IMR-90 (cell line): ENCODE results near the gene CALHM1. TPM values are rescaled to one million over a fixed set of nuclear protein-coding genes. Genes with fewer than 3 reads are reported as not detected.
A peak's percentile ranks its signal among the peaks of the same experiment; 100 is the strongest.

ENCODE experiments used
- ATAC-seq: fragments of 200-7000 bp; cut with Tn5 transposase; 2 replicates; pipeline ENCODE4 v1.9.1; 2020; ENCODE audit warnings: low read depth, mild to moderate bottlenecking, moderate library complexity
- BruUV-seq: library from RNA; stranded (reverse); fragments of 400-500 nt; replicated peaks from 2 replicates; lab custom pipeline; 2021; lab: Mats Ljungman, UMichigan
- CTCF ChIA-PET: fragments of 300-600 bp; formaldehyde crosslinking; extraction: SDS; loops from one replicate; lab custom pipeline; 2021; ENCODE audit warnings: antibody characterized with exemption; lab: Yijun Ruan, JAX
- POLR2A ChIA-PET: fragments of 300-600 bp; sonication (Branson Sonifier 250); formaldehyde crosslinking; loops from one replicate; lab custom pipeline; 2022; ENCODE audit warnings: antibody characterized with exemption; ENCODE audit not compliant: unreplicated experiment; lab: Charles Lee
- DNase-seq: peaks from one replicate; pipeline ENCODE4 v3.0.0; 2013
- H2AFZ ChIP-seq: replicated peaks from 2 replicates; pipeline ENCODE3; 2013; ENCODE audit warnings: low read length, mild to moderate bottlenecking; ENCODE audit not compliant: poor library complexity
- H2AK5ac ChIP-seq: 2 replicates; pipeline ENCODE4 v1.6.1; 2013; ENCODE audit warnings: low read depth, low read length, inconsistent platforms
- H2AK9ac ChIP-seq: replicated peaks from 2 replicates; pipeline ENCODE3; 2013; ENCODE audit warnings: mild to moderate bottlenecking, low read depth, low read length, moderate library complexity; ENCODE audit not compliant: poor library complexity
- H2BK120ac ChIP-seq: 2 replicates; pipeline ENCODE4 v1.6.1; 2013; ENCODE audit warnings: low read depth, low read length, inconsistent platforms
- H2BK15ac ChIP-seq: 3 replicates; pipeline ENCODE4 v1.6.1; 2013; ENCODE audit warnings: low read depth, low read length, inconsistent platforms
- H2BK20ac ChIP-seq: 2 replicates; pipeline ENCODE4 v1.6.1; 2013; ENCODE audit warnings: low read depth, mild to moderate bottlenecking, inconsistent platforms, low read length, moderate library complexity
- H2BK5ac ChIP-seq: 2 replicates; pipeline ENCODE4 v1.6.1; 2013; ENCODE audit warnings: mild to moderate bottlenecking, low read depth, low read length, inconsistent platforms; ENCODE audit not compliant: poor library complexity, severe bottlenecking
- H3K14ac ChIP-seq: replicated peaks from 2 replicates; pipeline ENCODE4 v1.6.1; 2013; ENCODE audit warnings: low read depth, low read length, inconsistent platforms
- H3K18ac ChIP-seq: 2 replicates; pipeline ENCODE4 v1.6.1; 2013; ENCODE audit warnings: low read depth, low read length, control low read depth
- H3K23ac ChIP-seq: 2 replicates; pipeline ENCODE4 v1.6.1; 2013; ENCODE audit warnings: low read depth, low read length, inconsistent platforms
- H3K27ac ChIP-seq: 2 replicates; pipeline ENCODE4 v1.5.1; 2013; ENCODE audit warnings: mild to moderate bottlenecking, control low read depth, low read length; ENCODE audit not compliant: insufficient read depth
- H3K27me3 ChIP-seq: 2 replicates; pipeline ENCODE4 v1.6.1; 2013; ENCODE audit warnings: low read length; ENCODE audit not compliant: control insufficient read depth, insufficient read depth
- H3K36me3 ChIP-seq: 2 replicates; pipeline ENCODE4 v1.6.1; 2013; ENCODE audit warnings: low read length, mixed read lengths; ENCODE audit not compliant: control insufficient read depth, insufficient read depth
- H3K4ac ChIP-seq: 2 replicates; pipeline ENCODE4 v1.6.1; 2013; ENCODE audit warnings: low read depth, low read length, inconsistent platforms
- H3K4me1 ChIP-seq: 2 replicates; pipeline ENCODE4 v1.6.1; 2013; ENCODE audit warnings: low read length, mixed read lengths; ENCODE audit not compliant: control insufficient read depth, insufficient read depth
- H3K4me2 ChIP-seq: 2 replicates; pipeline ENCODE4 v1.6.1; 2013; ENCODE audit warnings: low read depth, mild to moderate bottlenecking, control low read depth, low read length, moderate library complexity
- H3K4me3 ChIP-seq: 2 replicates; pipeline ENCODE4 v1.5.1; 2013; ENCODE audit warnings: low read depth, mild to moderate bottlenecking, control low read depth, low read length, moderate library complexity; ENCODE audit not compliant: insufficient read depth
- H3K56ac ChIP-seq: 2 replicates; pipeline ENCODE4 v1.6.1; 2013; ENCODE audit warnings: low read length, inconsistent platforms; ENCODE audit not compliant: insufficient read depth; ENCODE audit errors: extremely low read depth
- H3K79me1 ChIP-seq, 2 experiments: 2 replicates each; pipeline ENCODE4 v1.6.1; 2013; ENCODE audit warnings: low read length in 2 of 2, inconsistent platforms in 1 of 2, low read depth in 1 of 2
- H3K9ac ChIP-seq: 2 replicates; pipeline ENCODE4 v1.6.1; 2013; ENCODE audit warnings: low read depth, low read length, control low read depth
- H3K9me1 ChIP-seq: 2 replicates; pipeline ENCODE4 v1.6.1; 2013; ENCODE audit warnings: low read length, inconsistent platforms; ENCODE audit not compliant: insufficient read depth
- H3K9me3 ChIP-seq: 2 replicates; pipeline ENCODE4 v1.6.1; 2013; ENCODE audit warnings: low read length; ENCODE audit not compliant: control insufficient read depth, insufficient read depth
- H4K20me1 ChIP-seq: 2 replicates; pipeline ENCODE4 v1.6.1; 2013; ENCODE audit warnings: low read length, inconsistent platforms; ENCODE audit not compliant: insufficient read depth
- H4K5ac ChIP-seq: 2 replicates; pipeline ENCODE4 v1.6.1; 2013; ENCODE audit warnings: mild to moderate bottlenecking, low read depth, low read length, control low read depth
- H4K8ac ChIP-seq, 2 experiments: 2 replicates each; pipeline ENCODE4 v1.6.1; 2013; ENCODE audit warnings: low read depth in 2 of 2, low read length in 2 of 2, control low read depth in 1 of 2, inconsistent platforms in 1 of 2
- H4K91ac ChIP-seq: 2 replicates; pipeline ENCODE4 v1.6.1; 2013; ENCODE audit warnings: low read depth, low read length, inconsistent platforms; ENCODE audit not compliant: insufficient read depth
- BHLHE40 ChIP-seq: fragments of 150-350 bp; IDR thresholded peaks from 2 replicates; pipeline ENCODE4 v1.6.1; 2016; ENCODE audit warnings: mild to moderate bottlenecking, low read depth, low read length
- CEBPB ChIP-seq: IDR thresholded peaks from 2 replicates; pipeline ENCODE4 v1.6.1; 2012; ENCODE audit warnings: low read depth, low read length, improper control_type of control experiment
- CHD1 ChIP-seq: IDR thresholded peaks from 2 replicates; pipeline ENCODE4 v1.6.1; 2012; ENCODE audit warnings: low read depth, low read length, improper control_type of control experiment
- FOS ChIP-seq: fragments of 150-350 bp; IDR thresholded peaks from 2 replicates; pipeline ENCODE4 v1.6.1; 2016; ENCODE audit warnings: low read depth, low read length
- MAFK ChIP-seq: IDR thresholded peaks from 2 replicates; pipeline ENCODE4 v1.6.1; 2012; ENCODE audit warnings: low read depth, low read length, improper control_type of control experiment
- MAZ ChIP-seq: IDR thresholded peaks from 2 replicates; pipeline ENCODE4 v1.6.1; 2012; ENCODE audit warnings: low read depth, mild to moderate bottlenecking, low read length, improper control_type of control experiment, moderate library complexity, borderline replicate concordance
- MXI1 ChIP-seq: IDR thresholded peaks from 2 replicates; pipeline ENCODE4 v1.6.1; 2012; ENCODE audit warnings: low read depth, mild to moderate bottlenecking, low read length, moderate library complexity, borderline replicate concordance
- NFE2L2 ChIP-seq: fragments of 150-350 bp; IDR thresholded peaks from 2 replicates; pipeline ENCODE4 v1.6.1; 2016; ENCODE audit warnings: low read depth, mild to moderate bottlenecking, low read length
- RCOR1 ChIP-seq: IDR thresholded peaks from 2 replicates; pipeline ENCODE4 v1.6.1; 2012; ENCODE audit warnings: mild to moderate bottlenecking, low read length, improper control_type of control experiment; ENCODE audit not compliant: insufficient replicate concordance
- SMC3 ChIP-seq: fragments of 150-350 bp; IDR thresholded peaks from 2 replicates; pipeline ENCODE4 v1.6.1; 2016; ENCODE audit warnings: low read depth, mild to moderate bottlenecking, antibody characterized with exemption, low read length, moderate library complexity
- WGBS, 2 experiments: methylation state at CpG; one replicate each; pipeline versions ENCODE4 v1.1.5 to v1.1.7; 2013; ENCODE audit warnings: missing lambda C conversion rate in 2 of 2; ENCODE audit not compliant: insufficient read length in 1 of 2; ENCODE audit errors: extremely low coverage in 2 of 2; 5-methylcytosine and 5-hydroxymethylcytosine counted together
- dilution Hi-C: fragments of 300-500 bp; cut with HindIII; formaldehyde crosslinking; loops from one replicate; pipeline ENCODE4 v1.14.3; 2018; ENCODE audit warnings: low sequenced_read_pairs; ENCODE audit not compliant: unreplicated experiment
- in situ Hi-C: fragments of 300-500 bp; cut with MboI; formaldehyde crosslinking; loops from 3 replicates; pipeline ENCODE4 v1.14.3; 2019; ENCODE audit warnings: low sequenced_read_pairs, inconsistent platforms, mixed read lengths
- intact Hi-C: fragments of 100-400 bp; cut with micrococcal nuclease; formaldehyde crosslinking; loops from 2 replicates; pipeline ENCODE4 v1.10.0; 2022
- polyA plus RNA-seq, 3 experiments: library from polyadenylated mRNA; depleted of rRNA; stranded (reverse); fragments of >200 nt; gene quantifications; 2 replicates each; pipeline ENCODE4 v1.2.3, GENCODE V29; 2012; ENCODE audit warnings: low replicate concordance in 1 of 3
- total RNA-seq: library from RNA; depleted of rRNA; stranded (reverse); fragments of >200 nt; gene quantifications from 2 replicates; pipeline ENCODE4 v1.2.3, GENCODE V29; 2012
- TF ChIP-seq, protein P1 (sequence below): fragments of 150-350 bp; IDR thresholded peaks from 2 replicates; pipeline ENCODE4 v1.6.1; 2016; ENCODE audit warnings: low read depth, mild to moderate bottlenecking, low read length, moderate library complexity, borderline replicate concordance
- TF ChIP-seq, protein P2 (sequence below): conservative IDR thresholded peaks from 2 replicates; pipeline ENCODE4 v1.5.1; 2012; ENCODE audit warnings: mild to moderate bottlenecking, low read depth, low read length, improper control_type of control experiment

The CALHM1 gene
- total and polyA plus RNA-seq, 2 of the 4 experiments (the other 2 are of a cell fraction): not detected

DNA sequence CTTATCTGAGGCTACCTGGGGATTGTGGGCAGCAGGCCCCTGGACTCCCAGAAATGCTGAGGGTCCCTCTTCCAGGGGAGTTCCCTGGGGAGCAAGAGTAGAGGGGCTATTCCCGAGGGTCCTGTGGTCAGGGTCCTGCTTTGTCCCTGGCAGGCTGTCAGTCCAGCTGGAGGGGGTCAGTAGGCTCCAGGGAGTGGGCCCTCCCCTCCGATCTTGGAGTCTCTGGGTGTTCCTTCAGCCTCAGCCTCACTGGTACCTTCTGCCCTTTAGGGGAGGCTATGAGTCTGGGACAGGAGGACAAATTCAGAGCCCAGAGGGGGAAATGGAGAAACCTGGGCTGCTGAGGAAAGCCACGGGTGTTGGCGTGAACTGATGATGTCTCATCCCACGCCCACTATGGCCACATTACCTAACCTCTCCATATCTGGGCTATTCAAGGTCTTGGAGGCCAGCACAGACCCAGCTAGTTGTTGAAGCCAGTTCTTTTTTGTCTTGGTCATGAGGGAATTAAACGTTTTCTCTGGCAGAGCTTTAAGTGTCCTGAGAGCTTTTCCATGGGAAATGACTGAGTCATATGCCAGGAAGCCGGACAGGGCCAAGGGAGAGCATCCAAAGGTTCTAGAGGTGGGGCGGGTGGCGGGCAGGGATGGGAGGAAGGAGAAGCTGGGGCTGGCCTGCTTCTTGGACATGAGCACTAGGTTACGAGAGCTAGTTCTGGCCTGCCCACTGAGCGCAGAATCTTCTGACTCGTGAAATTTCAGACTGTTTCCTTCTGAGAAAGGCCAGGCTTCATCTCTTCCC lies 12.7 kb downstream of the CALHM1 start:
- H3K9ac ChIP-seq: no peak overlapping the region

More for the DNA sequence above, 12.7 kb downstream of the CALHM1 start:
- H3K56ac ChIP-seq: no peak overlapping the region
- H3K23ac ChIP-seq: no peak overlapping the region
- no peak overlapping the region for H2BK120ac ChIP-seq
- no peak overlapping the region for H2BK20ac ChIP-seq
- no peak overlapping the region for H2AFZ ChIP-seq
- in situ Hi-C loops: no loop called here
- ChIA-PET POLR2A (no interaction called here), CTCF (interaction anchor here (0.6 kb wide), 1 partner anchor 17 kb away, joined by 3 read pairs; no protein-coding TSS in a partner anchor)
- H4K20me1 ChIP-seq: peaks cover 12% of the 10 kb centered on the region; the same call in 1 of the 2 replicates
- H3K4me2 ChIP-seq: no peak overlapping the region
- intact Hi-C loops: no loop called here
- peaks cover 2% of the 10 kb centered on the region; the same call in 1 of the 2 replicates for H3K9me1 ChIP-seq
- no peak overlapping the region for H3K4ac ChIP-seq
- no peak overlapping the region for H2BK5ac ChIP-seq
- no peaks in the 10 kb centered on the region for H3K27me3 ChIP-seq
- no peak overlapping the region for H4K8ac ChIP-seq
- H2AK9ac ChIP-seq: no peak overlapping the region
- no peaks in the 10 kb centered on the region for H3K9me3 ChIP-seq
- H4K5ac ChIP-seq: no peak overlapping the region
- H3K18ac ChIP-seq: no peak overlapping the region
- no peak overlapping the region for H4K91ac ChIP-seq
- ATAC-seq (no peak), DNase-seq (peak; percentile 52)
- H3K4me3 ChIP-seq: no peak overlapping the region
- whole genome bisulfite sequencing, 2 experiments: 17% methylated on average over 1 of the region's 12 CpGs; no CpG with 5 or more reads in 1 of the 2 experiments
- TF ChIP-seq, protein P1, sequence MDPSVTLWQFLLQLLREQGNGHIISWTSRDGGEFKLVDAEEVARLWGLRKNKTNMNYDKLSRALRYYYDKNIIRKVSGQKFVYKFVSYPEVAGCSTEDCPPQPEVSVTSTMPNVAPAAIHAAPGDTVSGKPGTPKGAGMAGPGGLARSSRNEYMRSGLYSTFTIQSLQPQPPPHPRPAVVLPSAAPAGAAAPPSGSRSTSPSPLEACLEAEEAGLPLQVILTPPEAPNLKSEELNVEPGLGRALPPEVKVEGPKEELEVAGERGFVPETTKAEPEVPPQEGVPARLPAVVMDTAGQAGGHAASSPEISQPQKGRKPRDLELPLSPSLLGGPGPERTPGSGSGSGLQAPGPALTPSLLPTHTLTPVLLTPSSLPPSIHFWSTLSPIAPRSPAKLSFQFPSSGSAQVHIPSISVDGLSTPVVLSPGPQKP: no peak
- TF ChIP-seq FOS (no peak), SMC3 (no peak), CHD1 (no peak), CEBPB (no peak), MAFK (no peak), MXI1 (no peak), RCOR1 (no peak), BHLHE40 (no peak), NFE2L2 (no peak), MAZ (no peak)
- TF ChIP-seq, protein P2, sequence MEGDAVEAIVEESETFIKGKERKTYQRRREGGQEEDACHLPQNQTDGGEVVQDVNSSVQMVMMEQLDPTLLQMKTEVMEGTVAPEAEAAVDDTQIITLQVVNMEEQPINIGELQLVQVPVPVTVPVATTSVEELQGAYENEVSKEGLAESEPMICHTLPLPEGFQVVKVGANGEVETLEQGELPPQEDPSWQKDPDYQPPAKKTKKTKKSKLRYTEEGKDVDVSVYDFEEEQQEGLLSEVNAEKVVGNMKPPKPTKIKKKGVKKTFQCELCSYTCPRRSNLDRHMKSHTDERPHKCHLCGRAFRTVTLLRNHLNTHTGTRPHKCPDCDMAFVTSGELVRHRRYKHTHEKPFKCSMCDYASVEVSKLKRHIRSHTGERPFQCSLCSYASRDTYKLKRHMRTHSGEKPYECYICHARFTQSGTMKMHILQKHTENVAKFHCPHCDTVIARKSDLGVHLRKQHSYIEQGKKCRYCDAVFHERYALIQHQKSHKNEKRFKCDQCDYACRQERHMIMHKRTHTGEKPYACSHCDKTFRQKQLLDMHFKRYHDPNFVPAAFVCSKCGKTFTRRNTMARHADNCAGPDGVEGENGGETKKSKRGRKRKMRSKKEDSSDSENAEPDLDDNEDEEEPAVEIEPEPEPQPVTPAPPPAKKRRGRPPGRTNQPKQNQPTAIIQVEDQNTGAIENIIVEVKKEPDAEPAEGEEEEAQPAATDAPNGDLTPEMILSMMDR: no peak
- H2AK5ac ChIP-seq: no peak overlapping the region
- dilution Hi-C loops: no loop called here
- H3K79me1 ChIP-seq: peaks cover 0 to 26% of the 10 kb centered on the region in 2 experiments; a peak in 1 of 4 replicates
- peaks cover 63% of the 10 kb centered on the region for H3K36me3 ChIP-seq
- H2BK15ac ChIP-seq: no peak overlapping the region
- BruUV-seq: TSS peak; percentile 80
- H3K27ac ChIP-seq: no peak overlapping the region
- H3K14ac ChIP-seq: no peak overlapping the region
- no peaks in the 10 kb centered on the region; the same call in 1 of the 2 replicates for H3K4me1 ChIP-seq
